HepG2 (cell line): ENCODE measurements around the gene LRTM2. TPM values are rescaled to one million over a fixed set of nuclear protein-coding genes. Genes with fewer than 3 reads are reported as not detected.

ENCODE experiments used
- ARNT ChIP-seq: fragments of 450-650 bp; IDR thresholded peaks from 2 replicates; pipeline ENCODE4 v1.6.1; 2017
- ASH2L ChIP-seq: fragments of 300-600, 200-600 bp; sonication (generic); IDR thresholded peaks from 2 replicates; pipeline ENCODE4 v1.7.0; 2017; ENCODE audit warnings: low read depth, mild to moderate bottlenecking, moderate library complexity, mixed read lengths, low read length; ENCODE audit not compliant: insufficient read length
- ESRRA ChIP-seq: sonication (generic); formaldehyde crosslinking; IDR thresholded peaks from 2 replicates; pipeline ENCODE4 v1.5.1; 2020; ENCODE audit warnings: mild to moderate bottlenecking, low read depth, missing genetic modification reagents
- KLF11 ChIP-seq: IDR thresholded peaks from 2 replicates; pipeline ENCODE4 v1.6.1; 2016; ENCODE audit warnings: missing compliant biosample characterization
- LRRFIP1 ChIP-seq: sonication (generic); formaldehyde crosslinking; conservative IDR thresholded peaks from 2 replicates; pipeline ENCODE4 v1.4.0; 2020; ENCODE audit warnings: missing genetic modification reagents
- MED1 ChIP-seq: sonication (generic); formaldehyde crosslinking; IDR thresholded peaks from 2 replicates; pipeline ENCODE4 v1.4.0; 2020; ENCODE audit warnings: missing genetic modification reagents
- MXD1 ChIP-seq: sonication (generic); formaldehyde crosslinking; IDR thresholded peaks from 2 replicates; pipeline ENCODE4 v1.4.0; 2020; ENCODE audit warnings: mild to moderate bottlenecking, missing genetic modification reagents
- NFKB2 ChIP-seq: sonication (generic); formaldehyde crosslinking; IDR thresholded peaks from 2 replicates; pipeline ENCODE4 v1.4.0; 2020; ENCODE audit warnings: missing genetic modification reagents, borderline replicate concordance
- PHF5A ChIP-seq: IDR thresholded peaks from one replicate; pipeline ENCODE4 v1.6.1; 2018; ENCODE audit warnings: low read depth, missing genetic modification reagents; ENCODE audit not compliant: unreplicated experiment
- SIX4 ChIP-seq: sonication (generic); formaldehyde crosslinking; IDR thresholded peaks from 2 replicates; pipeline ENCODE4 v1.4.0; 2020; ENCODE audit warnings: missing genetic modification reagents
- SPEN ChIP-seq: sonication (generic); formaldehyde crosslinking; IDR thresholded peaks from 2 replicates; pipeline ENCODE4 v1.5.1; 2020; ENCODE audit warnings: low read depth, mild to moderate bottlenecking, missing genetic modification reagents
- STAT5B ChIP-seq: sonication (generic); formaldehyde crosslinking; IDR thresholded peaks from 2 replicates; pipeline ENCODE4 v1.4.0; 2020; ENCODE audit warnings: missing genetic modification reagents
- TCF12 ChIP-seq, 2 experiments: fragments of 450-650 bp in 1 of 2; sonication (generic) in 1 of 2; formaldehyde crosslinking in 1 of 2; IDR thresholded peaks; 2 replicates each; pipeline versions ENCODE4 v1.6.1 to v1.8.0; 2017 to 2022; ENCODE audit warnings: antibody characterized with exemption in 1 of 2, mild to moderate bottlenecking in 1 of 2, missing genetic modification reagents in 1 of 2, moderate library complexity in 1 of 2
- ZBTB1 ChIP-seq: sonication (generic); formaldehyde crosslinking; IDR thresholded peaks from 2 replicates; pipeline ENCODE4 v1.4.0; 2020; ENCODE audit warnings: missing genetic modification reagents, borderline replicate concordance
- ZFP82 ChIP-seq: sonication (generic); formaldehyde crosslinking; IDR thresholded peaks from 2 replicates; pipeline ENCODE4 v1.5.1; 2020; ENCODE audit warnings: mild to moderate bottlenecking, missing genetic modification reagents, borderline replicate concordance
- ZNF260 ChIP-seq: sonication (generic); formaldehyde crosslinking; IDR thresholded peaks from 2 replicates; pipeline ENCODE4 v1.4.0; 2020; ENCODE audit warnings: missing genetic modification reagents, low read depth, mild to moderate bottlenecking, borderline replicate concordance
- ZNF326 ChIP-seq: sonication (generic); formaldehyde crosslinking; IDR thresholded peaks from 2 replicates; pipeline ENCODE4 v1.4.0; 2020; ENCODE audit warnings: missing genetic modification reagents, borderline replicate concordance
- ZNF558 ChIP-seq: sonication (generic); formaldehyde crosslinking; IDR thresholded peaks from 2 replicates; pipeline ENCODE4 v1.9.0; 2022; ENCODE audit warnings: mild to moderate bottlenecking, missing genetic modification reagents, borderline replicate concordance
- ZNF569 ChIP-seq: sonication (generic); formaldehyde crosslinking; IDR thresholded peaks from 2 replicates; pipeline ENCODE4 v1.5.0; 2020; ENCODE audit warnings: mild to moderate bottlenecking, missing genetic modification reagents, moderate library complexity, borderline replicate concordance
- ZNF577 ChIP-seq: sonication (generic); formaldehyde crosslinking; IDR thresholded peaks from 2 replicates; pipeline ENCODE4 v1.4.0; 2020; ENCODE audit warnings: mild to moderate bottlenecking, low read depth, missing genetic modification reagents, borderline replicate concordance
- polyA plus RNA-seq, 8 experiments: library from polyadenylated mRNA; depleted of rRNA in 3 of 8; stranded (reverse) in 7 of 8; unstranded in 1 of 8; fragments of >200 nt; fragmentation: Illumina TruSeq in 4 of 8; extraction: Trizol in 4 of 8; gene quantifications; 2 replicates each; pipeline versions ENCODE4 v1.2.1 to v1.2.3, GENCODE V29; 2011 to 2016; ENCODE audit warnings: low read depth in 4 of 8, missing spikeins in 1 of 8, mixed read lengths in 1 of 8; ENCODE audit not compliant: insufficient read depth in 1 of 8
- total RNA-seq, 5 experiments: library from RNA; depleted of rRNA; stranded (reverse); fragments of >200 nt; fragmentation: Illumina TruSeq; extraction: Trizol; gene quantifications; 2 replicates each; pipeline ENCODE4 v1.2.3, GENCODE V29; 2016; ENCODE audit warnings: low read depth in 1 of 5
- TF ChIP-seq, protein P1 (sequence below): sonication (generic); formaldehyde crosslinking; IDR thresholded peaks from 2 replicates; pipeline ENCODE4 v1.4.0; 2020; ENCODE audit warnings: missing genetic modification reagents
- TF ChIP-seq, protein P2 (sequence below): sonication (generic); formaldehyde crosslinking; IDR thresholded peaks from 2 replicates; pipeline ENCODE4 v1.8.1; 2023; ENCODE audit warnings: missing genetic modification reagents, mild to moderate bottlenecking, borderline replicate concordance
- TF ChIP-seq, protein P3 (sequence below): IDR thresholded peaks from 2 replicates; pipeline ENCODE4 v1.6.1; 2012; ENCODE audit warnings: low read depth, low read length, improper control_type of control experiment

LRTM2 gene
- total and polyA plus RNA-seq, 2 of the 13 experiments (the other 11 are each of a cell fraction or from before 2014, with no cell fraction given), result 0.09 TPM; not detected in 1

- no peak for TF ChIP-seq NFKB2 (CRISPR knock-in tag)
- TF ChIP-seq ARNT, result no peak
- no peak for TF ChIP-seq SIX4
- TF ChIP-seq, protein P1, sequence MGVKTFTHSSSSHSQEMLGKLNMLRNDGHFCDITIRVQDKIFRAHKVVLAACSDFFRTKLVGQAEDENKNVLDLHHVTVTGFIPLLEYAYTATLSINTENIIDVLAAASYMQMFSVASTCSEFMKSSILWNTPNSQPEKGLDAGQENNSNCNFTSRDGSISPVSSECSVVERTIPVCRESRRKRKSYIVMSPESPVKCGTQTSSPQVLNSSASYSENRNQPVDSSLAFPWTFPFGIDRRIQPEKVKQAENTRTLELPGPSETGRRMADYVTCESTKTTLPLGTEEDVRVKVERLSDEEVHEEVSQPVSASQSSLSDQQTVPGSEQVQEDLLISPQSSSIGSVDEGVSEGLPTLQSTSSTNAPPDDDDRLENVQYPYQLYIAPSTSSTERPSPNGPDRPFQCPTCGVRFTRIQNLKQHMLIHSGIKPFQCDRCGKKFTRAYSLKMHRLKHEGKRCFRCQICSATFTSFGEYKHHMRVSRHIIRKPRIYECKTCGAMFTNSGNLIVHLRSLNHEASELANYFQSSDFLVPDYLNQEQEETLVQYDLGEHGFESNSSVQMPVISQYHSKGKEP (CRISPR knock-in tag), result no peak
- TF ChIP-seq SPEN (CRISPR knock-in tag), result no peak; the same call in 1 of the 2 replicates
- TF ChIP-seq, protein P2, sequence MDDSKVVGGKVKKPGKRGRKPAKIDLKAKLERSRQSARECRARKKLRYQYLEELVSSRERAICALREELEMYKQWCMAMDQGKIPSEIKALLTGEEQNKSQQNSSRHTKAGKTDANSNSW (CRISPR knock-in tag), result no peak
- no peak for TF ChIP-seq KLF11 (CRISPR knock-in tag)
- no peak for TF ChIP-seq LRRFIP1 (CRISPR knock-in tag)
- no peak for TF ChIP-seq ZNF260 (CRISPR knock-in tag)
- peak; percentile 90 for TF ChIP-seq ESRRA (CRISPR knock-in tag)
- no peak for TF ChIP-seq STAT5B (CRISPR knock-in tag)
- peak; percentile 26 for TF ChIP-seq ASH2L
- no peak for TF ChIP-seq TCF12 (IDR thresholded peaks at IDR 0.05)
- no peak for TF ChIP-seq TCF12 (CRISPR knock-in tag; IDR thresholded peaks at IDR 0.05)
- TF ChIP-seq MED1 (CRISPR knock-in tag), result peak; percentile 64
- TF ChIP-seq ZNF326 (CRISPR knock-in tag), result no peak
- TF ChIP-seq, protein P3, sequence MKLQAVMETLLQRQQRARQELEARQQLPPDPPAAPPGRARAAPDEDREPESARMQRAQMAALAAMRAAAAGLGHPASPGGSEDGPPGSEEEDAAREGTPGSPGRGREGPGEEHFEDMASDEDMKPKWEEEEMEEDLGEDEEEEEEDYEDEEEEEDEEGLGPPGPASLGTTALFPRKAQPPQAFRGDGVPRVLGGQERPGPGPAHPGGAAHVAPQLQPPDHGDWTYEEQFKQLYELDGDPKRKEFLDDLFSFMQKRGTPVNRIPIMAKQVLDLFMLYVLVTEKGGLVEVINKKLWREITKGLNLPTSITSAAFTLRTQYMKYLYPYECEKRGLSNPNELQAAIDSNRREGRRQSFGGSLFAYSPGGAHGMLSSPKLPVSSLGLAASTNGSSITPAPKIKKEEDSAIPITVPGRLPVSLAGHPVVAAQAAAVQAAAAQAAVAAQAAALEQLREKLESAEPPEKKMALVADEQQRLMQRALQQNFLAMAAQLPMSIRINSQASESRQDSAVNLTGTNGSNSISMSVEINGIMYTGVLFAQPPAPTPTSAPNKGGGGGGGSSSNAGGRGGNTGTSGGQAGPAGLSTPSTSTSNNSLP, result no peak
- no peak for TF ChIP-seq ZNF577 (CRISPR knock-in tag)
- TF ChIP-seq ZBTB1 (CRISPR knock-in tag), result no peak
- TF ChIP-seq ZFP82 (CRISPR knock-in tag), result no peak
- TF ChIP-seq MXD1 (CRISPR knock-in tag), result no peak
- no peak for TF ChIP-seq ZNF569 (CRISPR knock-in tag)
- TF ChIP-seq PHF5A (CRISPR knock-in tag), result no peak
- no peak for TF ChIP-seq ZNF558
Observed at GRCh38 chr12:1815814-1816729, 4.3 kb upstream of the LRTM2 start (continued).
